DMS114 treated with DMSO at 0.1 percent for 48 hours (cell line): Measurements from ENCODE around the gene SLC4A5.

ENCODE experiments used
- DNase-seq: peaks from one replicate; lab custom pipeline; 2025; ENCODE audit not compliant: unreplicated experiment; lab: John Stamatoyannopoulos, UW

The SLC4A5 gene

DNA sequence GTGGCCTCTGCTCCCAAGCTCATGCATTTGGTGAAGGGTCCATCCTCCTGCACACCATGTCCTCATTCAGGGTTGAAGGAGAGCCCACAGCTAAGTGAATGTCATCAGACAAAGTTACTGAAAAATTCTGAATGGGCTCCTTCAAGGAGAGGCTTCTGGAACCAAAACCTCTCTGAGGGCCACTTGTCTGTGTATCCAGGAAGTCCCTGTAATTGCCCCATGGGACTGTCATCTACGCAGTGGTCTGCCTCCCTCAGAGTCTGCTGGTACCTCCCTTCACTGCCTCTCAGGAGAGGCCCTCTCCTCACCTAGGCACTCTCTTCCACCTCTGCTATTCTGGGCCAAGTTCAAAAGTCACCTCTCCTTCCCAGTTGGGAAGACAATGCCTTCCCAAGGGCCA lies 68.0 kb downstream of the SLC4A5 start:
- no peak for DNase-seq

DNA sequence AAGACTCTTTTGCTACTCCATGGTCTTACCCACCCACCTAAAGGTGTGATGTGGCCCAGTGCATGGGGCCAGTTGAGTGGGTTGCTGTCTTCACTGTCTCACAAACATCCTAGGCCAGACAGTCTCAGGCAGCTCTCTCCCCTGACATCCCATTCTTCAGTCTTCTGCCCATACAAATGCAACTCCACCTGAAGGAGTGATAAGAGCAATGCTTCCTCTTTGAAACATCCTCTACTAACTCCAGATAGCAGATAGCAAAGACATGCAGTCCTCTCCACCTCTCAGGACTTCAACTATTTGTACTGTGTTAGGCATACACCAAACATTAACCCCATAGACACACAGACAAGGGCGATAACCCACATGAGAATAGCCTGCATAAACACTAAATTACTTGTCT lies 73.5 kb downstream of the SLC4A5 start:
- no peak for DNase-seq

DNA sequence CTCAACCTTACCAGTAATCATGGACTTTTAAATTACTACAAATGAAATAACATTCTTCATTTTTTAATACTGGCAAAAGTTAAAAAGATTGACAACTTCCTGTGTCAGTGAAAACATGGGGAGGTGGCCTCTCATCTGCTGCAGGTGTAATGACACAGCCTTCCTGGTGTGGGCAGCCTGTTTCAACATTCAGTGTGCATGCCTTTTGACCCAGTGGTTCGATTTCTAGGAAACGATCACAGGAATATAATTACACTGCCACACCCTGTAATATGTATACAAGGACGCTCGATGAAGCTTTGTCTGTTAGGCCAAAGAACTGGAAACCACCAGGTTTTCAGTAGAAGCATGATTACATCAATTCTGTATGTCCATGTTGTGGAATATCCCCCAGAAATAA lies 76.1 kb downstream of the SLC4A5 start:
- DNase-seq = no peak

DNA sequence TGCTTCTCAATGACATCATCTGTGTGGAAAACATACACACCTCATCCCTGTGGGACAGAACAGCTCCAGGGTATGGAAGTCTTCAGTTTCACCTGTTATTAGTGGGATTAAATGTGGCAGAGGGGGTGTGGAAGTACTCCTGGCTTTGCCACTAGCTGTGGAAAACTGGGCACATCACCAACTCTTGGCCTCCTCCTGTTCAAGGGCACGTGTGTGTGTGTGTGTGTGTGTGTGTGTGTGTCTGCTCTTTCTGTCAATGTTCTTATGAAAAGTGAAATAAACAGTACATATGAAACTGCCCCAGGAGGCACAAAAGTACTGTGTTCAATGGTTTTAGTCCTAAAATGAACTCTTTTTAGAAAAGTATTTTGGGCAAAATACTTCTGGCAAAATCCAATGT lies 78.9 kb downstream of the SLC4A5 start:
- DNase-seq = no peak

DNA sequence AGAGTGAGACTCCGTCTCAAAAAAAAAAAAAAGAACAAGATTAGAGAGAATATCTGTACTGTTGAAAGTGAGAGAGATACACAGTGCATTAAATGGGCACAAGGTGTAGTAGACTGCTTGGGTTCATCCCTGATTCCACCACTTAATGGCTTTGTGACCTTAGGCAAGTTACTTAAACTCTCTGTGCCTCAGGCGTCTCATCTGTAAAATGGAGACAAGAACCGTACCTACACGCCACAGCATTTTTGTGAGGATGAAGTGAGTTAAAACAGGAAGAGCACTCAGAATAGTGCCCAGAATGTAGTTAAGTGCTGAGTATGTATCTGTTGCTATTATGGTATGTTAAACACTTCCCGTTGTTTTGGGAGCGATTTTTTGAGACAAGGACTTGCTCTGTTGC lies 80.5 kb downstream of the SLC4A5 start:
- DNase-seq = no peak

DNA sequence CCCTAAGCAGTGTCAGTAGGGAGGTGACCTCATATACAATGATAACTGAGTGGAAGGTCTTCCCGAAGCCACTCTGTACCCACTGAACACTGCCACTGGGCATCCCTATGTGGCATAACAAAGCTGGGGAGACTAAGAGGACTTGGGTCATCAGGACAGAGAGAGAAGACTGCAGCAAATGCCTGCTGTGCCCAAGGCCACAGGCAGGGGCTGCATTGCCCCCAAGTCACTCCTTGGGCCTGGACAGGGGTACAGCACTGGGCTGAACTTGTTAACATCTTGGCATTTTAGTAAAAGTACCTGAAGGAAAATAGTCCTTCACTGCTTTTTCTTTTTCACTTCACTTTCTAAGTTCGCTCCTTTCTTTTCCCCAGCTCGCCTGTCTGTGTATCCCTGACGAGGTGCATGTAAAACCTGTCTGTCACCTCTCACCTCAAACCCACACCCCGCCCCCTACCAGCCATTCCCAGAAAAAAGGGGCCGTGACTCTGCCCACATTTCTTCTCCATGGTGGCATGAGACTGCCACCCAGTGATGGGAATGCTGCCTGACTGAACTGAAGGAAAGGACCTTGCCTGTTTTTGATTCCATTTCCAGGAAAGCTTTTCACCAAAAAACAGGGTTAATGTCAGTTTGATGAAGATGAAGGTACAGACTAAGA lies 81.9 kb downstream of the SLC4A5 start:
- DNase-seq = peak; percentile 14

DNA sequence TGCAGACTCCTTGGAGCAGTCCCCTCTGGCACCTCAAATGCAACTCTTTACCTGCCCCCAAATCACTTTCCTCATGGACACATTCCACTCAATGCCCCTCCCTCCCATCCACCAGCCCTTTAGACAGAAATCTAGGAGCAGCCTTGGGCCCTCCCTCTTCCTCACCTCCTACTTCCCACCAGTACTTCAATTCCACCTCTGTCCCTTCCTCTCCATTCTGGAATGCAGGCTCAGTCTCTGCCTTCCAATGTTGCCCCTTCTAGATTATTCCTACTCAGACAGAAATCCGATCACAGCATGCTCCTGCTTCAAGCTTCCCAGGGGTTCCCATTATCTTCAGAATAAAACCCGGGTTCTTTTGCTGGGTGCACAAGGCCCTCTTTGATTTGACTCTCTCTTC lies 82.7 kb downstream of the SLC4A5 start:
- DNase-seq = no peak

DNA sequence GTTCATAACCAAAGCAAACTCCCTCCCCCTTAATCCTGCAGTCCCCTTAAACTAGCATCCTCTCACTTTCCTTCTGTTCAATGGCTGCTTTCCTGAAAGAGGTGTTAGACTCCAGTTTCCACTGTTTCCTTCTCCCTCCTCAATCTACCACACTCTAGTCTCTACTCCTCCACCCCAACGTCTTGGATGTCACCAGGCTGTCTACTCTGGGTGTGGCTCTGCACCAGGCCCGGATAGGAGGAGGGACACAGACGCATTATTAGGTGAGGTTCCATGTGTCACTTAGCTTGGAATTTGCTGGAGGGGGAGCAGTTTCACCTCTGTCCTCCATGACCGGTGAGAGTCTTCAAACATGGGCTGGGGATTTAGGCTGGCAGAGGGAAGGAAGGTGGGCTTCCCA lies 83.5 kb downstream of the SLC4A5 start:
- DNase-seq = no peak

DNA sequence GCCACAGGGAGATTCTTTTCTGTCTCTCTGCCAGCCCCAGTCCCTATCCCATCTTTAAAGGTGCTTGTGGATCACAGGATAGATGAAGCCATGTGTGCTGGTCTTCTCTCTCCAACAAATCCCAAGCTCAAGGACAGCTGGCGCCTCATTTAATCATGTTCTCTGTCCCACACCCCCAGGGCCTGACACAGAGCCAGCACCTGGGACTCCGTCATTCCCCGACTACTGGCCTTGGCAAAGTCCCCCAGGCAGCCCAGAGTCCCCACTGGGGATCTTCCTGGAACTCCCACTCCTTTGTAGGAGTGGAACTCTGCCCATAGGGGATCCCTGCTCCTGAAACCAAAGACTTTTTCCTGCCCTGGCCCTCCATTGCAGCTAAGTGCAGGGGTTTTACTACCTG lies 84.0 kb downstream of the SLC4A5 start:
- no peak for DNase-seq

DNA sequence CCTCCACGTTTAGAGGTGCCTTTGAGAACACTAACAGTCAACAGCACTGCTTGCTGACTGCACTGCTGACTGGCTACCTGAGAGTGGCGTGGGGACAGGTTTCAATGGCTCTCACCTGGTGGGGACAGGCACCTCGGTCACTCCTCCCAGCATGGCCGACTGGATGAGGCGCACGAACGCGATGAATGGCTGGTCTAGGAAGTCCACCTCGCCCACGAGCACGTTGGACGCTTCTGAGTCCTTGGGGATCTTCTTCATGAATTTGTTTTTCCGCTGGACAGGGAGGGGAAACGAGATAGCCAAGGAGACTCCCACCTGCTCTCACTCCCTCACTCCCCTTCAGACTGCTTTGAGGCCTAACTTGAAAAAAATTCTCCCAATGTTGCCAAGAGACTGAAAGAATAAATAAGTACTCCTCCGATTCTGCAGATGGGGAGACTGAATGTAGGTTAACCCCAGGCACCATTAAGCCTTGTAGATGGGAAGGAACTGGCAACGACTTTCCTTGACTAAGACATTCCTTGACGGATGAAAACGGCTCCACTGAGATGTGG lies 87.5 kb downstream of the SLC4A5 start:
- no peak for DNase-seq

DNA sequence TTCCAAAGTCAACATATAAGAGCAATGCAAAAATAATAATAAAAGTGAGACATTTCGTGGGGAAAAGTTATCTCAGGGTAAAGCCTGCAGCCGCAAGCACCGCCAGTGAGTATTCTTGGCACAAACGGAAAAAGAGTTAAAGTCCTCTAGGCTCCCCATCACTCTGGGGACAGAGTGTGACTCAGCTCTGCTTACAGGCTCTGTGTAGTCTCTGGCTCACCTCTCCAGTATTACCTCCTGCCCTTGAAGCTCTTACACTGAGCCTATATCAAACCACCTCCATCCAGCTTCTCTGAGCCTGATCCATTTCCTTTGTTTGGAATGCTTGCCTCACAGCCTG lies 89.3 kb downstream of the SLC4A5 start:
- DNase-seq = no peak

DNA sequence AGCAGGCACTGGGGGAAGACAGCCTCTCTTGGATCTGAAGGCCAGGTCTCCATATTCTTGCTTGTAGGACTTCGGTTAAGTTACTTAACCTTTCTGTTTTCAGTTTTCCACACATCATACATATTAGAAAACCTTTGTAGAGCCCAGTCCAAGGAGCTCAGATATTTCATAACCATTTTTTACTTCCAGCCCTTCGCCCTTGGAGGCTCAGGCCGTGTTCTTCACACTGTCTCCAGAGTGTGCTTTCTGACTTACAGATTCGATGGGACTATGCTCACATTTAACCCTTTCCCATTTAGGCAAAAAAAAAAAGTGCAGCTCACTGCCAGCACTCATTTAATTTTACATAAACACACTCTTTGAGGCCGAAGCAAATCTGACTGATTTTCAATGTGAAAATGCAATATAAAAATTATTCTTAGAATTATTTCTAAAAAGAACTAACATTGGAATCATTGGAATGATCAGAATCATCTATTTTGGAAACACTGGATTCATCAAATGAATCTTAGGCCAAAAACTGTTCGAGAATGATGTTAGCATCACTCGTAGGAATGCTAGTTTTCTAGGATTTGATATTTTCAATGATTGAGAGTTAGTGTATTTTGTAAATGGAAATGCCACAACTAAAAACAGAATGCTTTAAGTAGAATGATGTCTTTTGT lies 89.8 kb downstream of the SLC4A5 start:
- DNase-seq = no peak

DNA sequence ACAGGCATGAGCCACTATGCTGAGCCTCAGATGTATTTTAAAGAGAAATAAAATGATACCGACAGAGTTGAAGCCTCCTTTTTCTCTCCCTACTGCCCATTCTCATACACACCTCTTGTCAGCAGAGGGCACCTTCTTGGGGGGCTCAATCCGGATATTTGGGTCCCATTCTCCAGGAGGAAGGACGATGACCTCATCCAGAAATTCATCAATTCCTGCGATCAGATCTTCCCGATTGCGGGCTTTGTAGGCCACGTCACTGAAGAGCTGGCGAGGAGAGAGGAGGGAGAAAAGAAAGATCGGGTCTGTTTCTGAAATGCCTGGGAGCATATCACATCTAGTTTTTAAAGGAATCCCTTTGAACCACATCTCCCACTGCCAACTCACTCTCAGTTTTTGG lies 90.4 kb downstream of the SLC4A5 start:
- no peak for DNase-seq

DNA sequence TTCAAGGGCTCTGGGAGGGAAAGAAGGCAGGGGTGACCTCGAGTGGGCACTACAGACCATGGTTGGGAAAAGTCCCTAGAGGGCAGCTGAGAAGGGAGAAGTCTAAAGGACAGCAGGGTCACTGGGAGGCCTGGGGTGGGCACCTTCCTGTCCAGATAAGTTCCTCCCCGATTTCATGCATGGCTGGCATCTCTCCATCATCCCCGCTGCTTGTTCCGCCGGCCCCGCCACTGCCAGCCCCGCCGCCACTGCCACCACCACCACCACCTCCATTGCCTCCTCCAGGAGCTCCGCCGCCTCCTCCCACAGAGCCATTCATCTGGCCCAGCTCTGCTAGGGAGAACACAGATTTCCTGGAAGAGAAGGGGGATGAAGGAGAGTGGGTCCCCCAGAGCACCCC lies 91.2 kb downstream of the SLC4A5 start:
- no peak for DNase-seq

DNA sequence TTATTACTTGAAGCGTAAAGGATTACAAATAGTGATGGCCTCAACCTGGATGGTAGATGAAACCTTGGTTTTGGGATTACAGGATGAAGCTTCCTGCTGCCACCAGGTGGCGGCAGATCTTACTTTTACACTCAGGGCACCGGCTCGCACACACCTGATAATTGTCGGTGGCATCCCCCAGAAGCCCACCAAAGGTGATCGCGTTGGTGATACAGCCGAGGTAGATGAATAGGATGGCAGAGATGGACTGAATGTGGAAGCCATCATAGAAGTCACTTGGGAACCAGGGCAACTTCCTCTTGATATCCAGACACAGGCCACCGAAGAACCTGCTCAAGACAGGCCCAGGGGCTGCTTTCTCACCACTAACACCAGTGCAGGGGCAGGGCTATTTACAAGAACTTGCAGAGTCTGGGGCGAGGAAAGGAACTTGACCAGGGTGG lies 93.0 kb downstream of the SLC4A5 start:
- peak; percentile 12 for DNase-seq

DNA sequence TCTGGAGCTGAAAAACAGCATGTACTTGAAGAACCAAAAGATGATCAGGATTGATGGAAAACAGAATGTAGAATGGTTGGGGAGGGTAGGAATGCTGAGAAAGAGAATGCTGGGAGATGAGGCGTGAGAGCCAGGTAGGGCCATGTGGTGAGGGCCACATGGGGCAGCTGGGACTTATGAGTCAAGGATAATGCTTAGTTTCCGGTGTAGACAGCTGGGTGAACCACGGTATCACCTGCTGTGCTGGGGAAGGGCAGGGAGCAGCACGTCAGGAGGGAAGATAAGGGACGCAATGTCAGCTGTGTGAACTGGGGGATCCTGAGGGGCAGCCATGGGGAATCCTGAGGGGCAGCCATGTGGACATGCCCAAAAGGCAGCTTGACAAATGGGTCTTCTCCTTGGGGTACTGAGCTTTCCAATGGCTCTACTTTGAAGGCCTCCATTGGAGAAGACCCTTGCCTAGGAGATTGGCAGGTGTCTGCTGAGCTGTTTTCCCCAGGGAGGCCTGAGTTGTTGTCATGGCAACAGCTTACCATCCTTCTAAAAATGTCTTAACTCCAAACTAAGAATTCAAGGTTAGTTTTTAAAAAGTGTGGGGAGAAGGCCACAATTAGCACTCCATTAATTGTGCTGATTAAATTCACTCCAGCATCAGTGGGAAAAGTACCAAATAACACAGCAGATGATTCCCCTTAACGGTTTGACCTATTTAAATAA lies 93.7 kb downstream of the SLC4A5 start:
- DNase-seq = no peak

DNA sequence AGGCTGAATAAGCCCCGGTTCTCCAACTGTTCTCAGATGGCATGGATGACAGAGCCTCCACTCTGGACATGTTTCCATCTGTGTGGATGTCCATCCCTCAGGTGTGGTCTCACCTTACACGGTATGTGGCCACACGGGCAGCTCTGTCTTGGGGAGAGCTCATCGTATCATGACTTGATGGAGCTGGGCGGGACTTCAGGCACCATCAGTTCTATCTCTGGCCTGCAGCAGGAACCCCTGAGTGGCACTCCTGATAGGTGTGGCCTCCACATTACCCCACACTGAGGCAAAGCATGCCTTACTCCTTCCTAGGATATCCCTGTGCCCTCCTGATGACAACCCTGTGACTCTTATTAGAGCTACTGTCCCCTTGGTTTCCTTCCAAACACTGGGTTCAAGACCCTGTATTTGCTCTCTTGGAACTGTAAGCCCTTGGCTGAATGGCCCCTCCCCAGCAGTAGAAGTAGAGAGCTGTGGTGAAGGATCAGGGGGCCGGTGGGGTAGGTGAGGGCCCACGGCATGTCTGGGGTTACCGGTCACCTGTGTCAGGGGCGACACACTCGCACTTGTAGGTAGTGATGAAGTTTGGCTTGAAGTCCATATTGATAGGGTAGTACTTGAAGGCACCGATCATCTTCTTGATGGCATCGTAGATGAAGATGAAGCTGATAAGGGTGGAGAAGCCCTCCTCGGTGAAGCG lies 96.6 kb downstream of the SLC4A5 start:
- DNase-seq = no peak

DNA sequence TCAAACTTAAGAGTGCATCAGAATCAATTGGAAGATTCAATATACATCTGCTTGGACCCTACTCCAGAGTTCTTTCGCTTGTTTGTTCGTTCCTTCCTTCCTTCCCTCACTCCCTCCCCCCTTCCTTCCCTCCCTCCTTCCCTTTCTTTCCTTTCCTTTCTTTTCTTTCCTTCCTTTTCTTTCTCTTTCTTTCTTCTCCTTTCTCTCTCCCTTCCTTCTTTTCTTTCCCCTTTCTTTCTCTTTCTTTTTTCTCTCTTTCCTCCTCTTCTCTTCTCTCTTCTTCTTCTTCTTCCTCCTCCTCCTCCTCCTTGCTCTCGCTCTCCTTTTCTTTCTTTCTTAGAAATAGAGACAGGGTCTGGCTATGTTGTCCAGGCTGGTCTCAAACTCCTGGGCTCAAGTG lies 98.9 kb downstream of the SLC4A5 start:
- DNase-seq = no peak

DNA sequence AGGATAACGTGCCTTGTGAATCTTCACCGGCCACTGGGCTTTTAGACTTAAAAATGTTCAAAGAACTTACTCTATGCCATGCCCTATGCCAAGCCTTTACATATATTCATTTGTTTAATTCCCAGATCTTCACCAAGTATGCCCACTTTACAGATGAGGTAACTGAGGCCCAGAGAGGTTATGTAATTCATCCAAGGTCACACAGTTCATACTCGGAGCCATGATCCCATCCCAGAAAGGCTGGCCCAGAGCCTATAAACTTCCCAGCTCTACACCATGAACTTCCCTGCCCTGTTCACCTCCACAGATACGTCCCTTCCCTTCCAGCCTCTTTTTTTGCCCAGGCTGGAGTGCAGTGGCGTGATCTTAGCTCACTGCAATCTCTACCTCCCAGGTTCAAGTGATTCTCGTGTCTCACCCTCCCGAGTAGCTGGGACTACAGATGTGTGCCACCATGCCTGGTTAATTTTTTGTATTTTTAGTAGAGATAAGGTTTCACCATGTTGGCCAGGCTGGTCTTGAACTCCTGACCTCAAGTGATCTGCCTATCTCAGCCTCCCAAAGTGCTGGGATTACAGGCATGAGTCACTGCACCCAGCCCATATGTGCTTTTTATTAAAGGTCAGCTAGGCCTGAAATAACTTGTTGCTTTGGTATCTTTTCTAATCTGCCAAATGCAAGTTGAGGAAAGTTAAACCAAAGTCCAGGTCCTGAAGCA lies 100.7 kb downstream of the SLC4A5 start:
- DNase-seq = no peak

DNA sequence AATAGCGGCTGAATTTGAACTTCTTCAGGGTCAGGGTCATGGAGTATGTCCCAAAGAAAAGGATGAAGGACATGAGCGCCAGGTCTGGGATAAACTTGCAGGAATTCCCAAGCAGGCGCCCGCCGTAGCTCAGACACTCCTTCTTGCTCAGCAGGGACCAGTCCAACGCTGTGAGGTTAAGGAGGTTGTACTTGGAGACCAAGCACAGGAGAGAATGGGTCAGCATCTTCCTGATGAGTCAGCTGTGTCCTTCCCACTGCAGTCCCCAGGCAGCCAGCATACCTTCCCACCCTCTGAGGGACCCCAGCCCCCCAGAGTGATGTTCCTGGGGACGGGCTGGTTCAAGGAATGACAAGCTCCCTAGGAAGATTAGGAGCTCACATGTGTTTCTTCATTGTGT lies 103.9 kb downstream of the SLC4A5 start:
- no peak for DNase-seq

DNA sequence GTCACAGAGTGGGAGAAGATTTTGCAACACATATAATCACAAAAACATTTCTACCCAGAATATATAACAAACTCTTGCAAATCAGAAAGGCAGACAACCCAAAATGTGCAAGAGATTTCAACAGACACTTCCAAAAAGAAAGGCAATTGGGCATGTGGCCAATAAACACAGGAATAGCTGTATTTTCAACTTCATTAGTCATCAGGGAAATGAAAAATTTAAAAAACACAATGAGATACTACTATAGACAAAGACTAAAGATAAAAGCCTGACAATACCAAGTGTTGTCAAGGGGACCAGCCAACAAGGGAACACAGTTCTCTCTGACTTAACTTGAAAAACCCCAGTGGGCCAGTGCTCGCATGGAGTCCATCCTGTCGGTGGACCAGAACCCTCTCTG lies 104.3 kb downstream of the SLC4A5 start:
- DNase-seq = no peak
